ENCODE measurements around the gene MICAL2.

The MICAL2 gene

GRCh38 chr11:12242966-12243365 is 132.6 kb downstream of the MICAL2 start (continued):
- TF ChIP-seq CREB5 (CRISPR knock-in tag; IDR thresholded peaks at IDR 0.05; ENCODE audit: low read depth): no peak
- no peak for TF ChIP-seq CSDC2 (CRISPR knock-in tag; IDR thresholded peaks at IDR 0.05)
- TF ChIP-seq RARB (CRISPR knock-in tag; IDR thresholded peaks at IDR 0.05): no peak

GRCh38 chr11:12243486-12243885 is 133.1 kb downstream of the MICAL2 start:
- ATAC-seq: no peak
- no peak for TF ChIP-seq GLIS3 (CRISPR knock-in tag; IDR thresholded peaks at IDR 0.05)
- TF ChIP-seq ZC3H10 (CRISPR knock-in tag; IDR thresholded peaks at IDR 0.05): no peak
- TF ChIP-seq ZNF70 (CRISPR knock-in tag; IDR thresholded peaks at IDR 0.05): no peak
- TF ChIP-seq TSHZ2 (CRISPR knock-in tag; IDR thresholded peaks at IDR 0.05): no peak
- no peak for TF ChIP-seq TOX (CRISPR knock-in tag; IDR thresholded peaks at IDR 0.05; ENCODE audit: borderline replicate concordance)
- no peak for TF ChIP-seq TCF4 (CRISPR knock-in tag; IDR thresholded peaks at IDR 0.05; ENCODE audit: borderline replicate concordance)
- TF ChIP-seq POU6F1 (CRISPR knock-in tag; IDR thresholded peaks at IDR 0.05; ENCODE audit: borderline replicate concordance, low read depth): no peak
- no peak for TF ChIP-seq SNAI2 (CRISPR knock-in tag; IDR thresholded peaks at IDR 0.05)
- TF ChIP-seq ZFP30 (CRISPR knock-in tag; IDR thresholded peaks at IDR 0.05): no peak
- no peak for TF ChIP-seq ISL1 (CRISPR knock-in tag; IDR thresholded peaks at IDR 0.05)
- no peak for TF ChIP-seq PPARA (CRISPR knock-in tag; IDR thresholded peaks at IDR 0.05; ENCODE audit: borderline replicate concordance)
- no peak for TF ChIP-seq ESRRG (CRISPR knock-in tag; IDR thresholded peaks at IDR 0.05)
- TF ChIP-seq RARB (CRISPR knock-in tag; IDR thresholded peaks at IDR 0.05): no peak

- no peak for TF ChIP-seq RARB (CRISPR knock-in tag; IDR thresholded peaks at IDR 0.05)
- no peak for TF ChIP-seq CREB5 (CRISPR knock-in tag; IDR thresholded peaks at IDR 0.05; ENCODE audit: low read depth)
- TF ChIP-seq ZNF70 (CRISPR knock-in tag; IDR thresholded peaks at IDR 0.05): no peak
- no peak for TF ChIP-seq PPARA (CRISPR knock-in tag; IDR thresholded peaks at IDR 0.05; ENCODE audit: borderline replicate concordance)
- no peak for TF ChIP-seq ARNTL (CRISPR knock-in tag; IDR thresholded peaks at IDR 0.05; ENCODE audit: borderline replicate concordance, low read depth)
- TF ChIP-seq TOX (CRISPR knock-in tag; IDR thresholded peaks at IDR 0.05; ENCODE audit: borderline replicate concordance): no peak
- ATAC-seq: no peak
Observed at GRCh38 chr11:12243911-12244550, 133.6 kb downstream of the MICAL2 start.

- TF ChIP-seq ISL1 (CRISPR knock-in tag; IDR thresholded peaks at IDR 0.05): no peak
- no peak for TF ChIP-seq ZNF565 (CRISPR knock-in tag; conservative IDR thresholded peaks at IDR 0.05; ENCODE audit: low read depth)
- TF ChIP-seq POU6F1 (CRISPR knock-in tag; IDR thresholded peaks at IDR 0.05; ENCODE audit: borderline replicate concordance, low read depth): no peak
- no peak for ATAC-seq
Observed at GRCh38 chr11:12245091-12245490, 134.7 kb downstream of the MICAL2 start.
